ENCODE data around the gene PPP5C.

- TF ChIP-seq POLR2A (IDR thresholded peaks at IDR 0.05; ENCODE audit: low read length): no peak
- TF ChIP-seq GATA1 (IDR thresholded peaks at IDR 0.05; ENCODE audit: low read depth, low read length): no peak
Observed at GRCh38 chr19:46392837-46393236, 46.0 kb downstream of the PPP5C start.

Data from erythroblast (primary cell).